Measurements from ENCODE around the gene CATSPERD. TPM values are rescaled to one million over a fixed set of nuclear protein-coding genes. Genes with fewer than 3 reads are reported as not detected.
A peak's percentile ranks its signal among the peaks of the same experiment; 100 is the strongest.

Gene CATSPERD
- total and polyA plus RNA-seq, 9 of the 15 experiments (the other 6 are each of a cell fraction or from before 2014, with no cell fraction given): not detected

DNA sequence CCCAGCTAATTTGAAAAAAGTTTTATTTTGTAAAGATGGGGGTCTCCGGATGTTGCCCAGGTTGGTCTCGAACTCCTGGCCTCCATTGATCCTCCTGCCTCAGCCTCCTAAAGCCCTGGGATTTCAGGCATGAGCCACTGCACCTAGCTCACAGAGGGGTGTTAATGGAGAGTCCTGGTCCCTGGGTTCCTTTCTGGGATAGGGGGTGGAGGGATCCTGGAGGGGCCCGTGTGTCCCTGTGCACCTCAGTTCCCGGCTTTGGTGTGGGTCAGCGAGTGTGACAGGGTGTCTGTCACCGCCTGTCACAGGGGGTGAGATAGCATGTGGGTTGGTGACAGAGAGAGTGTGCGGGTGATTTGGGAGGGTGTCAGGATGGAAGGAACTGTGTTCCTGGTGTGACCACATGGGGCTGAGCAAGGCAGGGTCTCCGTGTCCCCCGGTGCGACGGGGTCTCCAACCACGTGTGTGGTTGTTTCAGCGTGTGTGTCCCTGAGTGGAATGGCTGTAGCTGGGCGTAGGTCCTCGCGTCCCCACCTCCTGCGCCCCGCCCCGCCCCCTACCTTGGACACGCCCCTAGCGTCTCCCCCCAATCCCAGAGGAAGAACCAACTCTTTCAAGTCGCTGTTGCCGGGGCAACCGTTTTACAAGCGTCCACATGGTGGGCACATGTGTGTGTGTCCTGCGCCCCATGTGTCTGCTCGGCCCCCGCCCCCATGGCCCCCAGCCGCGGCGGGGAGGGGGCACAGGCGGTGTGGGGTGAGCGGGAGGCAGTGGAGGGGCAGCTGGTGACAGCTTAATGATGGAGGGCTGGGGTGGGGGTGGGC lies 81.6 kb downstream of the CATSPERD start:
- Histone ChIP-seq H3K4me1 (replicated peaks in 1 of 2; ENCODE audit: control insufficient read depth in 2 of 2, insufficient read depth in 2 of 2, low read length in 2 of 2) (peaks cover 36 to 83% of the 10 kb centered on the region in 2 experiments), H3K9ac (ENCODE audit: insufficient read depth in 1 of 2, low read depth in 2 of 2, low read length in 2 of 2) (peak overlapping the region in 1 of 2 experiments; percentile 86; a peak in 2 of 4 replicates), H3K27me3 (ENCODE audit: control insufficient read depth in 2 of 2, insufficient read depth in 2 of 2, low read length in 2 of 2) (no peaks in the 10 kb centered on the region), H3K4me3 (no peak overlapping the region), H4K20me1 (replicated peaks; ENCODE audit: control insufficient read depth, insufficient read depth, low read length) (0 out of 2 replicates have a peak, but pooled peaks cover 11% of the 10 kb centered on the region), H3K9me1 (ENCODE audit: control insufficient read depth, insufficient read depth, low read length) (no peaks in the 10 kb centered on the region), H3K4me2 (ENCODE audit: insufficient read depth, low read length) (peak overlapping the region; percentile 70), H3K27ac (ENCODE audit: extremely low read depth, low read depth, low read length) (no peak overlapping the region), H3K9me3 (replicated peaks; ENCODE audit: control insufficient read depth, insufficient read depth, low read depth, low read length) (no peaks in the 10 kb centered on the region), H3K36me3 (ENCODE audit: control insufficient read depth, insufficient read depth, low read length) (no peaks in the 10 kb centered on the region), H2AFZ (ENCODE audit: low read depth, low read length) (peak overlapping the region; percentile 91), H3K79me2 (ENCODE audit: control insufficient read depth, insufficient read depth, low read length) (no peaks in the 10 kb centered on the region)
- ATAC-seq (peak; percentile 6; the same call in 2 of the 3 replicates), FAIRE-seq (peak; percentile 49), DNase-seq (ENCODE audit: extremely low read depth in 1 of 4, low spot score in 3 of 4) (peak; percentile 75 to 88 (median 76))
- ChIA-PET POLR2A (interaction anchor here (0.6 kb wide), 1 partner anchor 182 kb away, joined by 3 read pairs; no protein-coding TSS in a partner anchor), CTCF (ENCODE audit: low intra/inter-chr PET ratio) (no interaction called here)
- 9% methylated on average over 21 of the region's 33 CpGs for WGBS (ENCODE audit: insufficient coverage, low coverage, missing lambda C conversion rate)
- in situ Hi-C loops (cut with MboI): loop anchor here (5.0 kb wide), 2 partner anchors 90 to 220 kb away; no protein-coding TSS in a partner anchor
- intact Hi-C loops (cut with micrococcal nuclease): loop anchor here (5.0 to 10.0 kb wide), 2 partner anchors 183 to 220 kb away; no protein-coding TSS in a partner anchor
- no TSS peak for BruUV-seq (replicated peaks)
- TF ChIP-seq GTF2B (IDR thresholded peaks at IDR 0.05; ENCODE audit: extremely low read depth, insufficient read length) (no peak), ZSCAN29 (IDR thresholded peaks at IDR 0.05) (no peak), TAF7 (tag; IDR thresholded peaks at IDR 0.05) (no peak), CTCF (IDR thresholded peaks at IDR 0.05 in 2 of 3, conservative IDR thresholded peaks at IDR 0.05 in 1 of 3; ENCODE audit: insufficient read depth in 2 of 3, low read depth in 1 of 3, low read length in 3 of 3) (no peak), L3MBTL2 (IDR thresholded peaks at IDR 0.05) (0 out of 2 replicates have a peak, but pooled peaks have one; percentile 15), MCM5 (IDR thresholded peaks at IDR 0.05; ENCODE audit: low read depth) (no peak), ZNF282 (CRISPR knock-in tag; IDR thresholded peaks at IDR 0.05) (no peak), NUFIP1 (IDR thresholded peaks at IDR 0.05; ENCODE audit: partially characterized antibody) (no peak), ZNF280A (IDR thresholded peaks at IDR 0.05; ENCODE audit: low read depth, partially characterized antibody) (no peak), ZNF212 (CRISPR knock-in tag; IDR thresholded peaks at IDR 0.05) (no peak), ZFP36 (IDR thresholded peaks at IDR 0.05; ENCODE audit: low read depth, low read length, partially characterized antibody) (no peak), HMG20A (CRISPR knock-in tag; conservative IDR thresholded peaks at IDR 0.05) (no peak), PBX2 (CRISPR knock-in tag; IDR thresholded peaks at IDR 0.05; ENCODE audit: low read depth) (no peak), PBX2 (tag; conservative IDR thresholded peaks at IDR 0.05; ENCODE audit: low read depth) (peak; percentile 77)

Measured in K562 (cell line).